T-helper 1 cell treated with Interleukin-12 subunit alpha and Interleukin-12 subunit beta and Interleukin-4 antibody, amounts not matched to agents 30 ng/mL and 1 ng/mL, for 36 hours (primary cell): ENCODE data around the gene ARL4A. TPM values are rescaled to one million over a fixed set of nuclear protein-coding genes. Genes with fewer than 3 reads are reported as not detected.

ENCODE experiments used
- intact Hi-C: fragments of 100-400 bp; cut with micrococcal nuclease; formaldehyde crosslinking; loops from one replicate; pipeline ENCODE4 v1.15.1; 2024
- total RNA-seq: library from RNA; stranded (reverse); gene quantifications from 2 replicates; pipeline ENCODE4 v1.2.3, GENCODE V29; 2022

ARL4A gene
- total RNA-seq, 1 donor from 2014 or later, result 10.2 TPM

DNA sequence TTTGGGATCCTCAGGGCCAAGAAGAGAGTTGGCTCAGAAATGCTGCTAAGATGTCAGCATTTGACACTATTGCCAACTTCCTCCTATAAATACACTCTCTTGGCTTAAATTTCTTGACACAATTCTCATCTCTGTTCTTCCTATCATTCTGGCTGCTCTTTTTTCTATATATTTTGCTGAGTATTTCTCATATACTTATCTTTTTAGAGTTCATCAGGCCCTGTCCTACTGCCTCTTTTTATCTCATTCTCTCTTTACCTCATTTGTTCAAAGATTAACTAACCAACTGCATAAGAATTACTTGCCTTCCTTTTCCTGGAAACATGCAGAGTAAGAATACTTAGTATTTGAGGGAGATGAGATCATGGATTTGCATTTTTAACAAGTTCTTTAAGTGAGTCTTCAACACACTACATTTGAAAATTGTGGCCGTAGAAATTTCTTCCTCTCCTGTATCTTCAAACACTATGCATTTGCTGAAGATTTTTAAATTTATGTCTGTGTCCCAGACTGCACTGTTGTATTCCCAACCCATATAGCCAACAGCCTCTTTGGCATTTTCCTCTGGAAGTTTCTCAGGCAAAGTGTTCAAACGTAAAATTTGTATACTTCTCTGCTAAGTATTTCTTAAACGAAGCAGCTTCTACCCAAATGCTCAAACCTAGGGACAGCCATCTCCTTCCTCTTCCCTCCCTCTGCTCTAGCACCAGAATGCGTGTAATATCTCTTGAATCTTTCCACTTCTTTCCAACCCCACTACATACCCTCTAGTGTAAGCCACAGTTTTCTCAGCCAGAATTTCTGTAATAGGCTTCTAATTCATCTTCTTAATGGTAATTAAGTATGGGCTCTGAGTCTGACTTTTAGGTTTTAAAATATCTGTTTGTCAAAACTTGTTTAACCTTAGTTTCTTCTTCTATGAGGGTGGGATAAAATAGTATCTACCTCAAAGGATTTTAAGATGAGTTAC is 35.5 kb downstream of the ARL4A start:
- intact Hi-C loops, result loop anchor here (1.0 kb wide), 1 partner anchor 8 kb away; no protein-coding TSS in a partner anchor

DNA sequence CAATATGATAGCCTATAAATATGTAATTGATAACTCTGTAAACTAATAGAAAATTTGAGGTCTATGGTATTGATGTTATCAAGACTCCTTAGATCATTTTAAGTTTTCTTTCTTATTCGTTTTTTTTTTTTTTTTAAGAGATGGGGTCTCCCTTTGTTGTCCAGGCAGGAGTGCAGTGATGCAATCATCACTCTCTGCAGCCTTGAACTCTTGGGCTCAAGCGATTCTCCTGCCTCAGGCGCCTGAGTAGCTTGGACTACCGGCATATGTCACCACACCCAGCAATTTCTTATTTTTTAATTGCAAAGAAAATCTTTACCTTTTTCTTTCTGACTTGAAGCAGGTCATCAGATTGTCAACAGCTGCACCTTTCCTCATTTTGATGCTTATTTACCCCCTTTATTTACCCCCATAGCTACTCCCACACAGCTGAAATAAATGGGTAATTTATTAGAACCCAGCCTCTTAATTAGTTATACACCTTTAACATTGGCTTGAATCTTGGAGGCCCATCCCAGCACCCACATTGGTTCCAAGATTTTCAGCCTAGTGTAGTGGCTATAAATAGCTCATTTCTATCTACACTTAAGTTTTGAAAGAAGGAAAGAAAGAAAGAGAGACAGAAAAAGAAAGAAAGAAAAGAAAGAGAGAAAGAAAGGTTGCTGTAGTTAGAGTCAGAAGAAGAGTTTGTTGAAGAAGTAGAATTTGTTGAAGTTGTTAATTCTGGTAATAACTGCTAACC is 38.3 kb downstream of the ARL4A start:
- intact Hi-C loops, result no loop called here

DNA sequence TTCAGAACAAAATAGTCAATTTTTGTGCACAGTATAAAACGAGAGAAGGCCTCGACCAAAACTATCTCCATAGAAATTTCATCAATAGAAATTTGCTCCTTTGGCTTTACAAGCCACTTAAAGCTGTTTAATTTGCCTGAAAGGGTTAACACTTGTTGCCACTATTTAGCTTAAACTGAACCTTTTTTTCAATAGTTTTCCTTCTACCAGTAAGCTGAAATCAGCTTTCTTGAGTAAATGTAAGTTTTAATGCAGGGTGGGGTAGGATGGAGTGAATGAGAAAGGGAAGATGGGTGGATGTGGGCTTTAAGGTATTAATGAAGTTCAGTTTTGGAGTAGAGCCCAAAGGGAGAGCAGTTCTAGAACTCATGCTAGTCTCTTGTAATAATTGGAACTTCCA is 39.5 kb downstream of the ARL4A start:
- intact Hi-C loops, result no loop called here

DNA sequence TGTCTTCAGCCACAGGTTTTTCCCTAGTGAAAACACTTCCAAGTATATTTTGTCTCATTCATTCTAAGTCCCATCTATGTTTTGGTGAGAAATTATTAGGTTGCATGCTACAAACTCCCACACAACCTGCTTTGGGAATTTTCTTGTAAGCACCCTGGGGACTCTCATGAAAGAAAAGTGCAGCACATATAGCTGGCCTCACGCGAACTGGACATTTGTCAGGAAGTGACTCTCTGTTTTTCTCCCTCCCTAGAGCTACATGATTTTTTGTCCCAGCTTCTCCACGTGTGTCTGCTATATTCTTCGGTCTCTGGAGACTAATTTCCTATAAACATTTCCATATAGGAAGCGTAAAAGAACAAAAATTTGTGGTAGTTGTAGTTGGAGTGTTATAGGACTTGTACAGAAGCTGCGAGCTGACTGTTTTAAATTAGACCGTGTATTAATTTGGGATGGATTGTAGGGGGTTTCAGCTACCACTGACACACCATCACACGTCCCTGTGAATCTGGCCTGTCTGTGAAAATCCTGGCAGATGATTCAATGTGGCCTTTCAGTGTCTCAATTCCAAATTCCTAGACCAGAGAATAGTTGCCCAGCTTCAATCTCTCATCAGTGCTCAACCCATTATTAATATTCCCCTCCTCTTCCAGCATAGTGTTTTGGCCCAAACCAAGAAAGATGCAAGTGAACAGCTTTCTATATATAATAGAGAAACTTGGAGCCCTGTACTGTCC is 40.2 kb downstream of the ARL4A start:
- intact Hi-C loops, result no loop called here

DNA sequence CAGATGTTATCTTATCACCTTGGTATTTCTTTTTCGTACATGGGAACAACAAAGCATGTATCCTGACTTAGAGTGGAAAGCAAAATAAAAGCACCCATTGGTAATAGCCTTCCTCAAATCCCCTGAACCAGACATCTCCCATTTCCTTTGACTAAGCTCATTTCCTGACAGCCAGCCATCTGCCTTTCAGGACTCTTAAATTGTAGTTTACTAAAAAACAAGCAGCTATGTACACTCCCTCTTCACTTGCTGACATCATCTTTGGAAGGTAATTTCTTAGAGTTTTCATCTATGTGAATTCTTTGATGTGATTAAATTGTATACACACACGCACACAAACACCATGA is 40.7 kb downstream of the ARL4A start:
- intact Hi-C loops, result no loop called here

DNA sequence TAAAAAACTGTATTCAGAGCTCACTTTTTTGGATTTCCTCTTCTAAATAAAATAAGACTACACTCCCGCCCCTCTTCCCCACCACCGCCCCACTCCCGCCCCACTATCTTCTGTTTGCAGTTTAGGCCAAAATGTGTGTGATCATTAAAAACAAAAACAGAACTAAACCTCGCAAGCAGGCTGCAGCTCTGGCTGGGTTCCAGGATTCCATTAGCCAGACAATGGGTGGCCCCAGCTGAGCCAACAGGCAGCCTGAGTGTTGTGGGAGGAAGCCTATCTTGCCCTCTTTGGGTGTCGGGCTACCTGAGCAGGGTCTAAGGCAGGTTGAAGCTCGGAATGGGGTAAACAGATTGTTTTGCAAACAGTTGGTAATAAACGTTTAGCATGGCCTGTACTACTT is 41.7 kb downstream of the ARL4A start:
- intact Hi-C loops, result no loop called here

DNA sequence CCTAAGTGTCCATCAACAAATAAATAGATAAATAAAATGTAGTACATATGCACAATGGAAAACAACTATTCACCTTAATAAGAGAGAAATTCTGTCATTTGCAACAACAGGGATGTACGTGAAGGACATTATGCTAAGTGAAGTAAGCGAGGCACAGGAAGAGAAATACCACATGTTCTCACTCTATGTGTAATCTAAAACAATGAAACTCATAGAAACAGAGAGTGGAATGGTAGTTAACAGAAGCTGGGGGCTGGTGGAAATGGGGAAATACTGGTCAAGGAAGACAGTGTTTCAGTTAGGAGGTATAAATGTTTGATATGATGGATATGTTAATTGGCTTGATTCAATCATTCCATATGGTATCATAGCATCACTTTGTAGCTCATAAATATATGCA is 43.1 kb downstream of the ARL4A start:
- intact Hi-C loops, result loop anchor here (2.0 to 5.0 kb wide), 3 partner anchors 16 to 327 kb away; no protein-coding TSS in a partner anchor

DNA sequence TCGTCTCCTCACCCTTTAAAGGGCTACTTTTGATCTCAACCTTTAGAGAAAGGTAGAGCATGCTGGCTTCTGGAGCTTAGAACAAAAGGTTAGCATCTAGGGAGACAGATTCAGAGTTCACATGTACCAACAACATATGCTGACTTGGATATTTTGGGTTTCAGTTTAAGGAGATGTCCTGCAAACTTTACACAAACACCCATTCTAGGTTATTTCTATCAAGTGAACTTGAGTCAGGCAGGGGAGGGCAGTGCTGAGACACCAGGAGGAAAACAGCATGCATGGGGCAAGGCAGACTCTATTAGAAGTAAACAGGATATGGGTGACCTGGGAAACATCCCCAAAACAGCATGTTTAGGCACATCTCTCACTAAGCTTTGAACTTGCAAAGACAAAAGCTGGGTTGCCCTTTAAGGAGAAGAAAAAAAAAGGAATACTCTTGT is 43.8 kb downstream of the ARL4A start:
- intact Hi-C loops, result loop anchor here (1.0 to 5.0 kb wide), 5 partner anchors 9 to 326 kb away; partner anchors contain the start of gene ARL4A

DNA sequence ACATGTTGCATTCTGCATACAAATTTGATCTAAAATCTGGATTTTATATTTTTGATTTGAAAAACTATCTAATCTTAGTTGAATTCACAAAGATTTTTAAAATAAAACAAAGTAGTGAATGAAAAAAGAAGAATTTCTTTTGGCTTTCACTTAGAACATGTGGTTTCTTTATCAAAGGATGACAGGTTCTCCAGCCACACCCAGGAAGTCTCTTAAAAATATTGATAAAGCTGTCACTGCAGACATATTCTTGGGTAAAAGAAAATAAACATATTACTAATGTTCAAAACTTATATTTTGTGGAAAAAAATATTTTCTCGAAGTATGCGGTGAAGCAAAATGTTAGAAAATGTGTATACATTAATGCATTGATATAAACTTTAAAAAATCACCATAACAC is 44.3 kb downstream of the ARL4A start:
- intact Hi-C loops, result loop anchor here (1.0 to 5.0 kb wide), 5 partner anchors 9 to 326 kb away; partner anchors contain the start of gene ARL4A

DNA sequence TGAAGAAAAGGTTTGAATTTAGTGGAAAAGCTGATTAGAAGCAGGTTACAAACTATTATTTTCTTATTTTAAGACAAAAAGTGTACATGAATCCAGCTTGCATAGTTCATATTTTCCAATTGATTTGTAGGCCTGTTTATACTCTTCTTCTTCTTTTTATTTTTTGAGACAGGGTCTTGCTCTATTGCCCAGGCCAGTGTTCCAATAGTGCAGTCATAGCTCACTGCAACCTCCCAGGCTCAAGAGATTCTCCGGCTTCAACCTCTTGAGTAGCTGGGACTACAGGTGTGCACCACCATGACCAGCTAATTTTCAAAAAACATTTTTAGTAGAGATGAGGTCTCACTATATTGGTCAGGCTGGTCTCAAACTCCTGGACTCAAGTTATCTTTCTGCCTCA is 45.0 kb downstream of the ARL4A start:
- intact Hi-C loops, result loop anchor here (5.0 kb wide), 2 partner anchors 95 to 325 kb away; no protein-coding TSS in a partner anchor

DNA sequence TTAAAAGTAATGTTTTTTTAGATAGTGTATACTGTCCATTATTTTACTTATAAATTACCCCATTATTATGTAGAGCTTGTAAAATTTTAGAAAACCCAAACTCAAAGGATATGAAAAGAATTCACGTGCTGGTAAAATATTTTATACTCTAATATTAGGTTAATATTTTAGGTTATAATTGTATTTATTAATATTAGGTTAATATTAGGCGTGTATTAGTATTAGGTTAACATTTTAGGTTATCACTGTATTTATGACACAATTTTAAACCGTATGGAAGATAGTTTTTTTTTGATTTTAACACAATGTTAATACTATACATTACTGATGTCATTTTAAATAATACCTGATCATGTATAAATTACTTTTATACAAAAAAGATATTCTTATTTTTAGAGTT is 48.5 kb downstream of the ARL4A start:
- intact Hi-C loops, result no loop called here

DNA sequence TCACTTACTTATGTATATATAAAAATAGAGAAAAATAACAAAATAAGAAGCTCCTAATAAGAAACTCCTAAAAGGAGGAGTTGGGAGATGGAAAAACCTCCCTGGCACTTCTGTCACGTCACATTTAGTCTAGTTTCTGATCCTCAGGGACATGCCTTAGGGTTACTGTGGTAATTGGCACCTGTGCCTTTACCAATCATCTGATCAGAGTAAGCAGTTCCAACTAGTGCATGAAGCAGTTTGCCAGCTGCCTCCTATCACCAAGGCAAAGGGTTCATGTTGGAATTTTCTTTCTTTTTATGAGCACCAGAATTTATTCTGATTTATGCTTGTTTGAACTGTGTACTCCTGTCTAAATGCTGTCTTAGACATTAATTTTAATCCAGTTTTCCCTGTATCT is 49.9 kb downstream of the ARL4A start:
- intact Hi-C loops, result no loop called here

DNA sequence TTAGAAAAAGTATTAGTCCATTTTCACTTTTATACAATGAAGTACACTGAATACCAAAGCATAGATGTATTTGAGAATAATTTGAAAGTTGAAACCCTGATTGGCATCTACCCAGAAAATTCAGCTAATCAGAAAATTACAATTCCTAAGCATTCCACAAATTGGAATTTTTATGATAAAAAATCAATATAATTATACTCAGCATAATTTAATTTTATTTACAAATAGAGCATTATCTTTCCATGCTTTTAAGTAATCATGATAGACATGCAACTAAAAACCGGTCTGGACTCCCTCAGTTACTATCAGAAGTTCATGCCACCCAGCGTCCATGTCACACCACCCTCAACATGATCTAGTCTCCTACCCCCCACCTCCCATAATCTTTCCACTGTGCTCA is 50.4 kb downstream of the ARL4A start:
- intact Hi-C loops, result no loop called here

DNA sequence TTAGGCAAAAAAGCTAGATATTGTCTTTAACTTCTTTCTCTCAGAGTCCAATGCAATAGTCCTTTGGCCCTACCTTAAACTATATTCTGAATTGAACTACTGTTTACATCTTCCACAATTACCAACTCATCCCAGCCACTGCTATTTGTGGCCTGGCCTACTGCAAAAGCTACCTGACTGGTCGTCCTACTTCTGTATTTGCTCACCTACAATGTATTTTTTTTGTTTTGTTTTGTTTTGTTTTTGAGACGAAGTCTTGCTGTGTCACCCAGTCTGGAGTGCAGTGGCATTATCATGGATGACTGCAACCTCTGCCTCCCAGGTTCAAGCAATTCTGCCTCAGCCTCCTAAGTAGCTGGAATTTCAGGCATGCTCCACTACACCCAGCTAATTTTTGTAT is 51.2 kb downstream of the ARL4A start:
- intact Hi-C loops, result no loop called here

Other genes with a start within 250 kb of the ARL4A start
- gene SCIN, start 116.9 kb upstream of the ARL4A start, total RNA-seq, result 0.02 TPM in 1 of 2 replicates, not detected in the other